GM12878 (cell line): Measurements from ENCODE around the gene SMURF1. TPM values are rescaled to one million over a fixed set of nuclear protein-coding genes. Genes with fewer than 3 reads are reported as not detected.

Experiments used
- ATAC-seq: fragments of 200-7000 bp; cut with Tn5 transposase; 3 replicates; pipeline ENCODE4 v1.9.1; 2020; ENCODE audit warnings: mild to moderate bottlenecking, moderate library complexity
- BruUV-seq: library from RNA; stranded (reverse); fragments of 400-500 nt; replicated peaks from 2 replicates; lab custom pipeline; 2021; lab: Mats Ljungman, UMichigan
- CTCF ChIA-PET: fragments of 300-600 bp; sonication (Branson Sonifier 250); formaldehyde crosslinking; extraction: SDS; loops from one replicate; lab custom pipeline; 2021; ENCODE audit warnings: inconsistent platforms; lab: Yijun Ruan, JAX
- POLR2A ChIA-PET: fragments of 350-600 bp; formaldehyde crosslinking; extraction: SDS; loops from one replicate; lab custom pipeline; 2021; ENCODE audit warnings: inconsistent platforms; lab: Charles Lee
- RAD21 ChIA-PET: fragments of 300-600 bp; sonication (Branson Sonifier 250); formaldehyde crosslinking; loops from one replicate; lab custom pipeline; 2023; ENCODE audit warnings: antibody characterized with exemption; ENCODE audit not compliant: unreplicated experiment; lab: Charles Lee
- SMC1A ChIA-PET: fragments of 300-600 bp; sonication (Branson Sonifier 250); formaldehyde crosslinking; loops from one replicate; lab custom pipeline; 2023; ENCODE audit not compliant: unreplicated experiment, uncharacterized antibody; lab: Charles Lee
- DNase-seq: peaks from one replicate; pipeline ENCODE4 v3.0.0-alpha.2; 2011; ENCODE audit warnings: low read depth, low spot score
- FAIRE-seq: peaks from 3 replicates; lab custom pipeline; 2011; peaks lifted over from hg19 to GRCh38; lab: Jason Lieb, UNC
- H2AFZ ChIP-seq: 2 replicates; pipeline ENCODE4 v1.6.0; 2011; ENCODE audit warnings: low read depth, low read length, control low read depth; ENCODE audit not compliant: control insufficient read depth
- H3K27ac ChIP-seq: 2 replicates; pipeline ENCODE4 v1.5.1; 2011; ENCODE audit warnings: control low read depth; ENCODE audit not compliant: control insufficient read depth, insufficient read depth
- H3K27me3 ChIP-seq, 2 experiments: replicated peaks in 1 of 2; 2 replicates each; pipeline versions ENCODE4 v1.6.0 to v1.6.1; 2011; ENCODE audit warnings: low read length in 1 of 2; ENCODE audit not compliant: control insufficient read depth in 2 of 2, insufficient read depth in 2 of 2
- H3K36me3 ChIP-seq, 2 experiments: 2 replicates each; pipeline ENCODE4 v1.5.1; 2011; ENCODE audit warnings: low read length in 1 of 2; ENCODE audit not compliant: control insufficient read depth in 2 of 2, insufficient read depth in 2 of 2
- H3K4me1 ChIP-seq: 2 replicates; pipeline ENCODE4 v1.6.1; 2011; ENCODE audit warnings: mild to moderate bottlenecking, low read length, moderate library complexity, mixed read lengths; ENCODE audit not compliant: control insufficient read depth, insufficient read depth
- H3K4me2 ChIP-seq: 2 replicates; pipeline ENCODE4 v1.6.0; 2011; ENCODE audit warnings: control low read depth; ENCODE audit not compliant: control insufficient read depth, insufficient read depth
- H3K4me3 ChIP-seq: fragments of 200-600 bp; sonication (generic); 2 replicates; pipeline ENCODE4 v1.5.1; 2016
- H3K79me2 ChIP-seq: 2 replicates; pipeline ENCODE4 v1.6.0; 2011; ENCODE audit warnings: low read length; ENCODE audit not compliant: control insufficient read depth, insufficient read depth
- H3K9ac ChIP-seq: 2 replicates; pipeline ENCODE4 v1.8.0; 2011; ENCODE audit warnings: low read length, control low read depth, mixed read lengths; ENCODE audit not compliant: control insufficient read depth, insufficient read depth
- H3K9me3 ChIP-seq: replicated peaks from 3 replicates; pipeline ENCODE4 v1.5.1; 2011; ENCODE audit warnings: mild to moderate bottlenecking, low read length; ENCODE audit not compliant: control insufficient read depth, insufficient read depth
- H4K20me1 ChIP-seq: 2 replicates; pipeline ENCODE4 v1.6.0; 2011; ENCODE audit not compliant: control insufficient read depth, insufficient read depth
- CBX5 ChIP-seq: sonication (generic); IDR thresholded peaks from 2 replicates; pipeline ENCODE4 v1.6.1; 2016; ENCODE audit warnings: low read depth, moderate library complexity, mild to moderate bottlenecking, inconsistent platforms
- CHD1 ChIP-seq: IDR thresholded peaks from 2 replicates; pipeline ENCODE4 v1.6.1; 2012; ENCODE audit warnings: low read depth, low read length, improper control_type of control experiment
- EGR1 ChIP-seq, 2 experiments: IDR thresholded peaks; 1 replicate in 1 of 2; 2 replicates in 1 of 2; pipeline ENCODE4 v1.6.1; 2011 to 2012; ENCODE audit warnings: low read depth in 2 of 2, low read length in 2 of 2, borderline replicate concordance in 1 of 2, mild to moderate bottlenecking in 1 of 2, moderate library complexity in 1 of 2
- ETV6 ChIP-seq, 2 experiments: fragments of 450-650 bp in 1 of 2; IDR thresholded peaks in 1 of 2; conservative IDR thresholded peaks in 1 of 2; 2 replicates each; pipeline ENCODE4 v1.6.1; 2014; ENCODE audit warnings: antibody characterized with exemption in 1 of 2, borderline replicate concordance in 1 of 2, low read depth in 1 of 2, mild to moderate bottlenecking in 1 of 2, moderate library complexity in 1 of 2
- HDAC6 ChIP-seq: fragments of 200-600 bp; sonication (generic); IDR thresholded peaks from one replicate; pipeline ENCODE4 v1.8.0; 2017; ENCODE audit warnings: antibody characterized with exemption; ENCODE audit not compliant: unreplicated experiment
- IKZF1 ChIP-seq: fragments of 450-650 bp; conservative IDR thresholded peaks from 2 replicates; pipeline ENCODE4 v1.6.1; 2017; ENCODE audit warnings: antibody characterized with exemption, mild to moderate bottlenecking
- JUNB ChIP-seq: IDR thresholded peaks from 2 replicates; pipeline ENCODE4 v1.6.1; 2016; ENCODE audit warnings: antibody characterized with exemption, mild to moderate bottlenecking
- JUND ChIP-seq: IDR thresholded peaks from 2 replicates; pipeline ENCODE4 v1.6.1; 2012; ENCODE audit warnings: low read depth, mild to moderate bottlenecking, low read length, improper control_type of control experiment, moderate library complexity
- MEF2A ChIP-seq: IDR thresholded peaks from 2 replicates; pipeline ENCODE4 v1.6.1; 2011; ENCODE audit warnings: low read depth, mild to moderate bottlenecking, low read length, moderate library complexity; ENCODE audit not compliant: insufficient read depth
- RAD21 ChIP-seq: IDR thresholded peaks from 2 replicates; pipeline ENCODE4 v1.6.1; 2011; ENCODE audit warnings: mild to moderate bottlenecking, low read depth, low read length, moderate library complexity; ENCODE audit not compliant: insufficient read depth
- SMAD5 ChIP-seq: IDR thresholded peaks from 2 replicates; pipeline ENCODE4 v1.6.1; 2016; ENCODE audit warnings: antibody characterized with exemption, low read depth
- SREBF2 ChIP-seq: IDR thresholded peaks from 2 replicates; pipeline ENCODE4 v1.6.1; 2012; ENCODE audit warnings: mild to moderate bottlenecking, low read length
- STAT1 ChIP-seq: fragments of 450-650 bp; conservative IDR thresholded peaks from 2 replicates; pipeline ENCODE4 v1.6.1; 2014; ENCODE audit warnings: antibody characterized with exemption, mild to moderate bottlenecking
- ZNF24 ChIP-seq: fragments of 450-650 bp; IDR thresholded peaks from 2 replicates; pipeline ENCODE4 v1.6.1; 2017; ENCODE audit warnings: antibody characterized with exemption, mild to moderate bottlenecking
- ZNF622 ChIP-seq: fragments of 450-650 bp; IDR thresholded peaks from 2 replicates; pipeline ENCODE4 v1.6.1; 2017; ENCODE audit warnings: mild to moderate bottlenecking, inconsistent platforms
- ZNF687 ChIP-seq: fragments of 450-650 bp; IDR thresholded peaks from 2 replicates; pipeline ENCODE4 v1.6.1; 2017; ENCODE audit warnings: mild to moderate bottlenecking, moderate library complexity
- WGBS: methylation state at CpG from one replicate; pipeline ENCODE4 v1.1.6; 2016; ENCODE audit warnings: low lambda C conversion rate; ENCODE audit not compliant: insufficient replicate concordance, insufficient coverage; ENCODE audit errors: missing lambda C conversion rate; 5-methylcytosine and 5-hydroxymethylcytosine counted together
- in situ Hi-C: fragments of 300-500 bp; cut with MboI; formaldehyde crosslinking; loops from 9 replicates; pipeline ENCODE4 v1.14.3; 2018; ENCODE audit warnings: mixed read lengths
- intact Hi-C: fragments of 100-400 bp; cut with micrococcal nuclease; formaldehyde crosslinking; loops from one replicate; pipeline ENCODE4 v1.14.2; 2022; ENCODE audit not compliant: unreplicated experiment
- polyA plus RNA-seq, 11 experiments: library from polyadenylated mRNA; depleted of rRNA in 4 of 11; unstranded in 6 of 11; stranded (reverse) in 5 of 11; fragments of >200 nt; fragmentation: Nextera tagmentation in 4 of 11; fragmentation: Illumina TruSeq in 1 of 11; extraction: Ambion mirVana in 4 of 11; extraction: Trizol in 1 of 11; gene quantifications; 1 replicate in 1 of 11; 2 replicates in 10 of 11; pipeline versions ENCODE4 v1.2.1 to v1.2.3, GENCODE V29; 2011 to 2016; ENCODE audit warnings: inconsistent platforms in 2 of 11, missing spikeins in 2 of 11, low read depth in 1 of 11
- total RNA-seq, 4 experiments: library from RNA; depleted of rRNA in 3 of 4; stranded (reverse); fragments of >200 nt in 3 of 4; fragmentation: Illumina TruSeq in 1 of 4; extraction: Trizol in 1 of 4; gene quantifications; 2 replicates each; pipeline versions ENCODE4 v1.2.1 to v1.2.3, GENCODE V29; 2013 to 2021

The SMURF1 gene
- total and polyA plus RNA-seq, 10 of the 15 experiments (the other 5 are each of a cell fraction or from before 2014, with no cell fraction given) = 0.76 to 14.0 (median 7.9) TPM

- peaks cover 0 to 11% of the 10 kb centered on the region in 2 experiments; a peak in 2 of 4 replicates for H3K36me3 ChIP-seq
- ChIA-PET POLR2A (no interaction called here), CTCF (no interaction called here), SMC1A (no interaction called here), RAD21 (no interaction called here)
- in situ Hi-C loops = no loop called here
- H3K9ac ChIP-seq = no peak overlapping the region
- H3K27ac ChIP-seq = no peak overlapping the region
- no peaks in the 10 kb centered on the region for H4K20me1 ChIP-seq
- ATAC-seq (no peak), FAIRE-seq (no peak)
- H3K4me3 ChIP-seq = no peak overlapping the region
- H3K27me3 ChIP-seq = no peaks in the 10 kb centered on the region
- BruUV-seq = no TSS peak
- H2AFZ ChIP-seq = no peak overlapping the region
- H3K4me1 ChIP-seq = no peaks in the 10 kb centered on the region
- H3K79me2 ChIP-seq = no peaks in the 10 kb centered on the region
- H3K9me3 ChIP-seq = no peaks in the 10 kb centered on the region; the same call in 2 of the 3 replicates
- no peak for TF ChIP-seq ZNF687
- no peak for TF ChIP-seq SMAD5
- TF ChIP-seq IKZF1 = no peak
- TF ChIP-seq MEF2A = no peak
- no peak for TF ChIP-seq ZNF622
- TF ChIP-seq RAD21 = no peak
- no peak for TF ChIP-seq CBX5
- no peak for TF ChIP-seq ZNF24
- TF ChIP-seq JUNB = no peak
- TF ChIP-seq ETV6 (conservative IDR thresholded peaks at IDR 0.05 in 1 of 2, IDR thresholded peaks at IDR 0.05 in 1 of 2; ENCODE audit: borderline replicate concordance in 1 of 2, low read depth in 1 of 2) = no peak
- TF ChIP-seq CHD1 = no peak
- no peak for TF ChIP-seq EGR1 (IDR thresholded peaks at IDR 0.05; ENCODE audit: borderline replicate concordance in 1 of 2, low read depth in 2 of 2, low read length in 2 of 2)
- TF ChIP-seq HDAC6 = no peak
- TF ChIP-seq JUND = no peak
- no peak for TF ChIP-seq SREBF2
- no peak for TF ChIP-seq STAT1
- TF ChIP-seq, all 136 proteins: peak for 0
- no peak overlapping the region for H3K4me2 ChIP-seq
- intact Hi-C loops = no loop called here
- 94% methylated on average over 3 of the region's 3 CpGs for WGBS
- DNase-seq = no peak
These were observed 123.5 kb downstream of the SMURF1 start for GRCh38 chr7:99020413-99020715.
